T-helper 1 cell treated with Interleukin-12 subunit alpha and Interleukin-12 subunit beta and Interleukin-4 antibody, amounts not matched to agents 30 ng/mL and 1 ng/mL, for 36 hours (primary cell): ENCODE data around the gene NOS1AP. TPM values are rescaled to one million over a fixed set of nuclear protein-coding genes. Genes with fewer than 3 reads are reported as not detected.
"Not testable (repeated sequence)": the region's sequence is repeated elsewhere in the genome, so short reads cannot be mapped to it uniquely, and the experiment has no call there.

Source experiments
- intact Hi-C: fragments of 100-400 bp; cut with micrococcal nuclease; formaldehyde crosslinking; loops from one replicate; pipeline ENCODE4 v1.15.1; 2024
- total RNA-seq: library from RNA; stranded (reverse); gene quantifications from 2 replicates; pipeline ENCODE4 v1.2.3, GENCODE V29; 2022

The NOS1AP gene
- total RNA-seq, 1 donor from 2014 or later = not detected

DNA sequence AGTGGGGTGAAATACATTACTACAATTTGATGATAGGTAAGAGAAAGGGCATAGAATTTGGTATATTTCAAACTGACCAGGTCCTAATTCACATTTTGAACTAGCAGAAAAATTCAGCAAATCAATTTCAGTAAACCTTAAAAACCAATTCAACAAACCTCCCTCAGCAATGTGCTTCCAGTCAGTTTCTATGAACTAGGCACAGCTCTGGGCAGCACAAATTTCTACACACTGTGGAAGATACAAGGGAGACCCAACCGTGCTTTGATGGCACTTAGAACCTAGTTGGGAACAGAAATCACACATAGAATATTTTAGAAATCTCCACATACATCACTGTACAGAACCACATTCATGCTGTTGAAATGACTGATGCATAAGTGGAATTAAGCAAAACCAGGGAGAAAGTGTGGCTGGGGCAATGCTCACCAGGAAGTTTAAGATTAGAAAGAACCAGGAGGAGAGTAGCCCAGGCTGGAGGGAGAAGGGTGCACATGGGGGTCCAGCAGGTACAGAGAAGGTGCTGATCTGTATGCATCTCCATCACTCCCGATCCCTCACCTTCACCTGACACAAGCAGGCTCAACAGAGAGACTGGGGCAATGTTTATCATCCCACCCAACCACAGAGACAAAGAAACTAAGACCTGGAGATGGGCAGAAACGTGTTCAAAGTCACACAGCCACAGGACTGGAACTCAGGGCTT, 326.9 kb downstream of the NOS1AP start:
- intact Hi-C loops = no loop called here

DNA sequence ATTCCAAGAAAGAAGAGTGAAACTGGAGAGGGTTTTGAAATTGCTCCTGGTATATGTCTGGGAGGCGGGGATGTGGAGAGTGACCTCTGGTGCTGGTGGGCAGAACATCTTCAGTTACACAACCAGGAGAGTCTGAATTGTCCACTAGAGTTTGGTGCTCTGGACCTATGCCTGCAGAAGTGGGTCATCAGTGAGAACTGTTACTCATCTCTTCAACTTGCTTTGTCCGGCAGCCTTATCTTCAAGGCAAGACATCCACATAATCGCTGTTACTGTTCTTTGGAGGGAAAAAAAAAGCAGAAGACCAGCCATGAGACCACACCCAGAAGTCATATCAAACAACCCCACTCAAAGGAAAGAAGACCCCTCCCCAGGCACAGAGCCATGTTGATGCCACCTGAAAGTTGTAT, 327.6 kb downstream of the NOS1AP start:
- intact Hi-C loops = no loop called here

DNA sequence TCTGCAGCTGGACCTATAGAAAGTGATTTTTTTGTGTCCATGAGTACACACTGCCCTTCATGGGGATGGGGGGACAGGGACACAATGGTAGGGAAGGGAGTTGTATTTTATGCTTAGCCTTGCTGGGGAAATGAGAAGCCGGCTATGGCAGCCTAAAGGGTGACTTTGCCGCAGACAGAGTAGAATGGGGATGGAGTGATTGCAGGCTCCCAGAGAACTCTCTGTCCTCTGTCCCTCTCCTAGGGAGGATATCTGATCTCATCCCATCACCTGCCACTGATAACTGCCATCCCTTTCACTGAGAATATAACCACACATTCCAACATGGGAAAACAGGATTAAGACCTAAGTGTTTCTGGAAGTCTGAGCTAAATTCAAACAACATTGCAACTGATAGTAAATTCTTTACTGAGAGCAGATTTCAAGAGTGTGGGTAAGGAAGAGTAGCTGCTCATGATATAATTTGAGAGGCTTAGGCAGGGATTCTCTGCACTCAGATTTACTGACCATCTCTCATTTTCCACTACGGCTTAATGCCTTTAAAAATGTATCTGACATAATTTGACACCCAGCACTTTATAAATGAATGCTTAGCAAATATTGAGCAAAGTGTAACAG, 328.6 kb downstream of the NOS1AP start:
- intact Hi-C loops = no loop called here

DNA sequence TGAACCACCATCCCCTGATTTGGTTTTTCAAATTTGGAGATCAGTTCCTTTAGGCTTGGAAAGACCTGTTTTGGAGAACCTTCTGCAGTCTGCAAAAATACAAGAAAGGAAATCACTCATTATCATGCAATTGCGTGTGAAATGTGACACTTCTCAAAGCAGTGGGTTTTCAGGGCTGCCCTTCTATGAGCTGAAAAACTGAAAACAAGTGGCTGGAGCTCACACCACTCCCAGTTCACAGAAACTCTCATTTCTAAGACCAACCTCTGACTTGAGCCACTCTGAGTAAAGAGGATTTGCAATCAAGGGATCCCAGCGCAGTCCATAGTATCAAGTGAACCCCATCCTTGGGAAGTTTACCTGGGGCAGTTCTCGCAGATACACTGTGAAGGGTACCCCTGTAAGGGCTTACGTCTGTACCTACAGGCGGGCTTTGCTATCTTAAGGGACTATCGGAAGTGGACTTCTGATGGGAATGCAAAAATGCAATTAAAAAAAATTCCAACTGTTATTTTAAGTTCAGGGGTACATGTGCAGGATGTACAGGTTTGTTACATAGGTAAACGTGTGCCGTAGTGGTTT, 329.6 kb downstream of the NOS1AP start:
- intact Hi-C loops = no loop called here

DNA sequence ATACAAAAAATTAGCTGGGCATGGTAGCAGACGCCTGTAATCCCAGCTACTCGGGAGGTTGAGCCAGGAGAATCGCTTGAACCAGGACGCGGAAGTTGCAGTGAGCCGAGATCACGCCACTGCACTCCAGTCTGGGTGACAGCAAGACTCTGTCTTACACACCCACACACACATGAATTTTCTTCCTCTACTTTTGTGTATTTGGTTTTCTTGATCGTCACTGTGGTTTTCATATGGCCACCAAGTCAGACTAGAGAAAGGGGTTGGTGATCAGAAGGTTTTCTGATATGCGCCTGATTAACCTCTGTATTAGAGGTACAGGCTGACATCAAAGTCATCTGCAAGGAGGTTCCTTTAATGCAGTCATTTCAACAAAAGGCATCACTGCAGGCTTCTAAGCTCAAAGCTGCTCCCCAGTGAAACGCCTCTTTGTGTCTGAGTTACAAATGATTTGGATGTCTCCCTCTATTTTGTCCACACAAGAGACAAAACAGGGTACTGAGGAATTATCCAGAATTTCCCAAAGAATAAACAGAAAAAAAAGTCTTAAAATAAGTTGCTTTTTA, 331.4 kb downstream of the NOS1AP start:
- intact Hi-C loops = no loop called here

DNA sequence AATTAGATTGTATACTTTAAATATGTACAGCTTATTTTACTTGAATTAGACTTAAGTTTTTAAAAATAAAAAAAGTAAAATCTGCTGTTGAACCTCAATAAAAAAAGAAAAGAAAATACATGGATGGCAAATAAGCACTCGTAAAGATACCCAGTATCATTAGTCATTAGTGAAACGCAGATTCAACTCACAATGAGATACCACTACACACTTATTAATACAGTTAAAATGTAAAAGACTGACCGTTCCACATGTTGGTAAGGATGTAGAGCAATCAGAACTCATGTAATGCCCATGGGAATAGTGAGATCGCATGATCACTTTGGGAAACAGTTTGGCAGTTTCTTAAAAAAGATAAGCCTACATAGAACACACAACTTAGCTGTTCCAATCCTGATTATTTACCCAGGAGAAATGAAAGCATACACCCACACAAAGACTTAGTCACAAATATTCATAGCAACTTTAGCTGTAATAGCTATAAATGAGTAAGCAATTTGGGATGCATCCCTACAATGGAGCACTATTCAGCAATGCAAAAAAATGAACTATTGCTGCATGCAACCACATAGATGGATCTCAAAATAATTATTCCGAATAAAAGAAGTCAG, 335.2 kb downstream of the NOS1AP start:
- intact Hi-C loops = no loop called here

DNA sequence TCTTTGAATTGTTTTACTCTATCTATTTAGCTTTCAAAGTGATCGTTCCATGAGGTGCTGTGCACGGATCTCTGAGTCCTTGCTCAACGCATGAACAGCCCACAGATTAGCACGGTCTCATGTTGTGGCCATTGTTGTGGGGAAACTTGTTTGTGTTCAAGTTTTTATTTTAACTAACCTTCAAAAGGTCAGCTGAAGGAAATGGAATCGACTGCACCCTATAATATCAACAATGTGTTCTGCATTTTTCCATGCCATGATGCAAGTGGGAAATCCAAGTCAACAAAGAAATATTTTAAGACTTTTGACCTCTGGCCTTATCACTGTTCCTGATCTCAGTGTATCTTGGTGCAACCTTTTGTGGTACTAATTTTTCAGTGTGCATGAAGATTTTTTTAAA, 336.3 kb downstream of the NOS1AP start:
- intact Hi-C loops = no loop called here

DNA sequence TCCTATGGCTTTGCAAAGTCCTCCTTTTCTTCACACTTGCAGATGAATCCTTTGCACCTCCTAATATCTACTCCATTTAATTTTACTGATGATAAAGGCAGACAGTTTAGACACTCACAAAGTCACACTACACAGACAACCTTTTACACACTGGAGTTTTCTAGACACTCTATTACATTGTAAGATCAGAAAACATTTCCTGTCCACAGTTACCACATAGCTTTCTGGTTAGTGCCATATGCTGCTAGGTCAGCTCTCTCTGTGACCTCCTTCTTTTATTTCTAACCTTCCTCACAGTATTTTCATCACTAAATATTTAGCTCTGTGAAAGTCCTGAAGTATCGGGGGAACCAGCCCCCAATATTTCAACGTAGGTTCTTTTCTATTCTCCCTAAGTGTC, 337.3 kb downstream of the NOS1AP start:
- intact Hi-C loops = no loop called here

DNA sequence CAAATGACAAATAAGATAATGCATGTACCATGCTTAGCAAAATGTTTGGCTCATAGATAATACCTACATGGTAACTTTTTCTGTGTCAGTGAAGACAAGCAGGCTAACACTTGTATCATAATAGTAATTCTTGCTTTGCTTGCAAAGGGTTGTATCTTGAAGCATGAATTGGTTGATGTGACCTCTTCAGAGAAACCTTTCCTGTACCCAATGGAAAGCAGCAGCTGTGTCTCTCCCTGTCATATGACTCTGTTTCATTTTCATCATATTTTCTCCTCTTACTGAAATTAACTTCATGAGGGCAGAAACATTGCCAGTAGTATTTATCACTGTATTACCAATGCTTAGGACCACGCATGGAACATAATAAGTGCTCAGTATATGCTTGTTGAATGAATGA, 338.0 kb downstream of the NOS1AP start:
- intact Hi-C loops = no loop called here

DNA sequence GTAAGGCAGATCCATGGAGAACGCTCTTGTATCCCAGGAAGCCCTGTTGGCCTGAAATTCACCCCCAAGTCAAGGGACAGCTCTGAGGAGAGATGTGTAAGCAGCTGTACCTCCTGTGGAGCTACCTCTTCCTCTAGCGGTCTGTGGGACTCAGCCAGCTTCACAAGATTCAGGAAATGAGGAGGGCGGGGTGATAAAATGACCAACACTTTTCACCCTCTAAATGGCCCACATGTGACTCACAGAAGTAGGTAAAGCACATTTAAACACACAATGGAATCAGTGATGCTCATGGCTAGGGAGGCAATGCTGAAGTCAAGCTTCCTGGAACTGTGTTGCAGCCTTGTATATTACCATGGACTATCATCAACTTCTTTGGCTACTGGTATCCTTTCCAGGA, 342.5 kb downstream of the NOS1AP start, which contains the start of gene SH2D1B:
TSS of gene SH2D1B (minus strand) at position 135 of the 400 bp plus-strand sequence. CDS start at position 15, 120 bp downstream.
- intact Hi-C loops = no loop called here

DNA sequence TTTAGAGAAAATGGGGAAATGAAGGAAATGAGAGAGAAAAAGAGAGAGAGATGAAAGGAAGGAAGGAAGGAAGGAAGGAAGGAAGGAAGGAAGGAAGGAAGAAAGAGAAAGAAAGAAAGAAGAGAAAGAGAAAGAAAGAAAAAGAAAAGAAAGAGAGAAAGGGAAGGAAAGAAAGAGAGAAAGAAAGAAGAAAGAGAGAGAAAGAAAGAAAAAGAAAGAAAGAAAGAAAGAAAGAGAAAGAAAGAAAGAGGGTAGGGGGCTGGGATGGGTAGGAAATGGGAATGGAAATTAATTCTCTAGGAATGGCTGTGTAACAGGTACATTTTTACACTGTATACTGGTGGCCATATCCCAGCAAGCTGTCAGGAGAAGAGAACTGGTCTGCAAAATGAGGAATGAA, 346.7 kb downstream of the NOS1AP start:
- intact Hi-C loops = no loop called here

DNA sequence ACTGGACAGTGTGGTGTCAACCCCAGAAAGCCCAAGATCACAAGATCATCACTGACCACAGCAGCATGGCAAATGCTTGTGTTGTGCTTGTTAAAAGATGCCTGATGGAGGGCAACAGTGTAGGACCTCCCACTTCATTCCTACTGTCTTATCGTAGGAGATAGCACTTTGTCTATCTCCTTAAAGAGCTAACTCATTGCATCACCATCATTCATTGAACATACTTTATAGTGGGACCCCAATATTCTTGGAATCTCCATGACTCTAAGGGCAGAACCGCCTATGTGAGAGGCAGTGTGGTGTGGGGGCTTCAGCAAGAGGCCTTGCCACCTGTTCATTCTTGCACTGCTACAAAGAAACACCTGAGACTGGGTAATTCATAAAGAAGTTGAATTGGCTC, 347.4 kb downstream of the NOS1AP start:
- intact Hi-C loops = no loop called here

DNA sequence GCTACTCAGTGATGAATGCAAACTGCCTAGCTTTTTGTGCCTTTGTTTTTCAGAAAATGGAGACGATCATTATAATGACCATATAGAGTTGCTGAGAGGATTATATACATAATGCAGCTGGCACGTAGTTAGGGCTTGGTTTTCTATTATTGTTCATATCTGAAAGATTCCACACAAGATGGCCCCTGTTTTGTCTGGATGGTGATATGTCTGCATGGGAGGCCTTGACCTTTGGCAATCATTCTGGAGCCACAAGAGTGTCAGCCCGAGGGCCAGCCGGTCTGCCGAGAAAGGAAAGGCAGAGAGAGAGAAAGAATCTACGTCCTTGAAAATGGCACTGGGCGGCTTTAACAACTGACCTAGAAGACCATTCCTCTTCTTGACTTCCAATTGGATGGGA, 348.2 kb downstream of the NOS1AP start:
- intact Hi-C loops = no loop called here

DNA sequence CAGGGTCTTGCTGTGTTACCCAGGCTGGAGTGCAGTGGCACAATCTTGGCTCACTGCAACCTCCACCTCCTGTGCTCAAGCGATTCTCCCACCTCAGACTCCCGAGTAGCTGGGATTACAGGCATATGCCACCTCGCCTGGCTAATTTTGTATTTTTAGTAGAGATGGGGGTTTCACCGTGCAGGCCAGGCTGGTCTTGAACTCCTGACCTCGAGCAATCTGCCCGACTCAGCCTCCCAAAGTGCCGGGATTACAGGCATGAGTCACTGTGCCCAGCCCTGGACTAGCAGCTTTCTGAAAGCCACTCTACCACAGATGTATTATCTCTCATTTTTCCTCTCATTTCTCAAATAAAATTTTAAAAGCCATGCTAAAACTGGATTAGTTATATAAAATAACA, 349.1 kb downstream of the NOS1AP start:
- intact Hi-C loops = not testable (repeated sequence)

DNA sequence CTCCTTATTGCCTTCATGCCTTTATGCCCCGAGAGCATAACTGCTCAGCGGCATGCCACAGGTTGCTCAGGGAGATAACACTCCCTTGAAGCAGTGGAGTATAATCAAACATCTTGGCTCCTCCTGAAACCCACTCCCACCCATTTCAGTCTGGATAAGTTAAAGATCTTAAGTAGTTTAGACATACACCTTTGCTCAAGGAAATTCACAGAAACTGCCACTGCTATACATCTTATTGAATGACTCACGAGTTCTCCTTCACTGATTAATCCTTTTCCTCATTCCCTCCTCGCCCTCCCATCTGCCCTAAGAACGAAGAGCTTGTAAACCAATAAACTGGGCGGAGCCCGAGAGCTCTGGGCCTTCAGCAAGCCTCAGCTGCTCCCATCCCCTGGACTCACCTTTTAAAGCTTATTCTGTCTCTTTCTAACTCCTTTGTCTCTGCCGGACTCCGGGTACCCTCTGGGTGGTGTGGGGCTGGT, 350.0 kb downstream of the NOS1AP start:
- intact Hi-C loops = not testable (repeated sequence)

Other genes starting within 250 kb of the NOS1AP start
- not detected in 2 replicates for gene OLFML2B, start 45.8 kb upstream of the NOS1AP start, total RNA-seq